PC-9 (cell line): ENCODE results near the gene SORT1.

Experiments used
- EZH2 ChIP-seq: fragments of 200-600 bp; sonication (generic); IDR thresholded peaks from 2 replicates; pipeline ENCODE4 v1.8.0; 2017; ENCODE audit warnings: antibody characterized with exemption, low read depth
- TF ChIP-seq, protein P1 (sequence below): fragments of 200-600 bp; sonication (generic); conservative IDR thresholded peaks from 2 replicates; pipeline ENCODE4 v1.6.1; 2017; ENCODE audit warnings: mixed run types, antibody characterized with exemption, mild to moderate bottlenecking, moderate library complexity

DNA sequence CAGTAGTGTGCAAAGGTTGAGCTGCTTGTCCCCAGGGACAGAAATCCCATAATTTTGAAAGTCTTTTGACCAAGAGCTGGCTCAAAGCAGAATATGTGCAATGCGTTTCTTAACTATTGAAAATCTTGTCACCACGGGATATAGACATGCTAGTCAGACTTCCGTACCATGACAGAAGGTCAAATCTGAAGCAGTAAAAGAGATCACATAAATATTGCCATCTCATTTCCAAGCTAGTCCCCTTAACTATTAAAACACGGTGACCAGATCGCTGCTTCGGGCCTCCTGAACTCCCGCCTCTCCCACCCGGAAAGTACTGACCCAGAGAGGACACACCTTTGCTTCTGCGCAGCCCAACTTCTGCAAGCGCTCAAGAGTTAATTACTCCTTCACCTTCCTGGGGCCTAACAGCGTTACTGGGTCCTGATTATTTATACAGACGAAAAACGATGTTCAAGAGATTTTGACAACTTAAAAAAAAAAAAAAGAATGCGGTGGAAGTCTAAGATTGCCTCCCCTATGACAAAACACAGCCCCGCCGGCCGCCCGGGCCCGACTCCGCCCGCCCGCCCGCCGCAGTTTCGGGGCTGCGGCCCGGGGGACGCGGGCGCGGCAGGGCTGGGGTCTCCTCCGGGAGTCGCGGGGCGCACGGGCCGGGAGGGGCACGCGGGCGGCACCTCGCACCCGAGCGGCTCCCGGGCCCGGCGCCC is 692 bp downstream of the SORT1 start:
- no peak for TF ChIP-seq EZH2
- TF ChIP-seq, protein P1, sequence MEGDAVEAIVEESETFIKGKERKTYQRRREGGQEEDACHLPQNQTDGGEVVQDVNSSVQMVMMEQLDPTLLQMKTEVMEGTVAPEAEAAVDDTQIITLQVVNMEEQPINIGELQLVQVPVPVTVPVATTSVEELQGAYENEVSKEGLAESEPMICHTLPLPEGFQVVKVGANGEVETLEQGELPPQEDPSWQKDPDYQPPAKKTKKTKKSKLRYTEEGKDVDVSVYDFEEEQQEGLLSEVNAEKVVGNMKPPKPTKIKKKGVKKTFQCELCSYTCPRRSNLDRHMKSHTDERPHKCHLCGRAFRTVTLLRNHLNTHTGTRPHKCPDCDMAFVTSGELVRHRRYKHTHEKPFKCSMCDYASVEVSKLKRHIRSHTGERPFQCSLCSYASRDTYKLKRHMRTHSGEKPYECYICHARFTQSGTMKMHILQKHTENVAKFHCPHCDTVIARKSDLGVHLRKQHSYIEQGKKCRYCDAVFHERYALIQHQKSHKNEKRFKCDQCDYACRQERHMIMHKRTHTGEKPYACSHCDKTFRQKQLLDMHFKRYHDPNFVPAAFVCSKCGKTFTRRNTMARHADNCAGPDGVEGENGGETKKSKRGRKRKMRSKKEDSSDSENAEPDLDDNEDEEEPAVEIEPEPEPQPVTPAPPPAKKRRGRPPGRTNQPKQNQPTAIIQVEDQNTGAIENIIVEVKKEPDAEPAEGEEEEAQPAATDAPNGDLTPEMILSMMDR: no peak
